Transverse colon (tissue), 4 donors: ENCODE data around the gene CISH.

Experiments
- CTCF ChIP-seq, 5 experiments: fragments of 200-600 bp in 3 of 5; fragments of 450-650 bp in 2 of 5; sonication (generic) in 3 of 5; IDR thresholded peaks; 1 replicate in 2 of 5; 2 replicates in 3 of 5; pipeline ENCODE4 v1.5.1; 2016 to 2017; ENCODE audit warnings: antibody characterized with exemption in 5 of 5, inconsistent platforms in 3 of 5, mild to moderate bottlenecking in 2 of 5, moderate library complexity in 1 of 5
- POLR2A ChIP-seq: fragments of 450-650 bp; IDR thresholded peaks from one replicate; pipeline ENCODE4 v1.6.1; 2016; ENCODE audit warnings: antibody characterized with exemption, mild to moderate bottlenecking, moderate library complexity
- POLR2AphosphoS5 ChIP-seq, 3 donors: sonication (generic); formaldehyde crosslinking; IDR thresholded peaks; one replicate each; pipeline ENCODE4 v1.6.1; 2016; ENCODE audit warnings: antibody characterized with exemption in 3 of 3

- no peak for TF ChIP-seq CTCF (IDR thresholded peaks at IDR 0.05)
- TF ChIP-seq POLR2AphosphoS5 (IDR thresholded peaks at IDR 0.05) = no peak
- TF ChIP-seq POLR2A = no peak
Observed at GRCh38 chr3:50570508-50571279, 40.9 kb downstream of the CISH start.
